Subcutaneous abdominal adipose tissue (tissue), 5 donors: ENCODE data around the gene P4HB.

ENCODE experiments used
- H3K27ac ChIP-seq: one replicate; pipeline ENCODE4 v1.7.0; 2013; ENCODE audit warnings: low read depth, mild to moderate bottlenecking, inconsistent platforms, low read length, moderate library complexity
- H3K27me3 ChIP-seq, 5 donors: one replicate each; pipeline ENCODE4 v1.7.0; 2013; ENCODE audit warnings: low read length in 5 of 5, inconsistent platforms in 1 of 5; ENCODE audit not compliant: control insufficient read depth in 5 of 5, insufficient read depth in 4 of 5
- H3K36me3 ChIP-seq, 5 donors: one replicate each; pipeline ENCODE4 v1.7.0; 2013; ENCODE audit warnings: low read length in 5 of 5; ENCODE audit not compliant: control insufficient read depth in 5 of 5, insufficient read depth in 5 of 5
- H3K4me1 ChIP-seq, 5 donors: one replicate each; pipeline ENCODE4 v1.7.0; 2013; ENCODE audit warnings: low read length in 5 of 5, mild to moderate bottlenecking in 3 of 5, moderate library complexity in 1 of 5; ENCODE audit not compliant: control insufficient read depth in 5 of 5, insufficient read depth in 5 of 5
- H3K4me3 ChIP-seq, 5 donors: one replicate each; pipeline ENCODE4 v1.7.0; 2013; ENCODE audit warnings: low read length in 5 of 5, low read depth in 1 of 5
- H3K9ac ChIP-seq, 5 donors: one replicate each; pipeline ENCODE4 v1.7.0; 2013; ENCODE audit warnings: low read length in 5 of 5, mild to moderate bottlenecking in 4 of 5, moderate library complexity in 3 of 5
- H3K9me3 ChIP-seq, 5 donors: one replicate each; pipeline ENCODE4 v1.7.0; 2013; ENCODE audit warnings: low read length in 5 of 5; ENCODE audit not compliant: control insufficient read depth in 5 of 5
- donor health status: healthy.
- donor health status: healthy.
- donor health status: healthy.
- donor health status: healthy.
- donor health status: healthy.

The P4HB gene

DNA sequence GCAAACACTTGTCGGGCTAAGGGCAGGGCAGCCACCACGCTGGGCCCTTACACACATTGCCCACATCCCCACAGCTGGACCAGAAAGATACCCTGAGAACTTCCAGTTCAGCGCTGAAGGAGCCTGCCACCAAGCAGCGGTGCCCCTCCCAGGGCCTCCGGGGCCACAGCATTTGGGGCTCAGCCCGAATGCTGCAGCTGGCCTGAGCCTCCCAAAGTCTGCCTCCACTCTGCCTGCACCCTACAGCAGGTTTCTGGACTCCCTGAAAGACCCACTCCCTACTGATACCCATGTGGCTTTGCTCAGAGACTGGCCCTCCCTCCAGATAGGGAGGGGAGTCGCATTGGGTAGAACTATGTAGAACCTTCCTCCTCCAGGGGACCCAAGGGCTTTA lies 28.8 kb downstream of the P4HB start:
- H3K36me3 ChIP-seq, result peaks cover 0 to 5% (median 0%) of the 10 kb centered on the region in 5 donors
- peaks cover 7 to 37% (median 31%) of the 10 kb centered on the region in 5 donors for H3K4me1 ChIP-seq
- H3K27me3 ChIP-seq, result no peaks in the 10 kb centered on the region
- peak overlapping the region; percentile 70 for H3K27ac ChIP-seq
- H3K9ac ChIP-seq, result peak overlapping the region in 3 of 5 donors; percentile 26 to 91 (median 86)
- H3K9me3 ChIP-seq, result no peaks in the 10 kb centered on the region
- H3K4me3 ChIP-seq, result peak overlapping the region in 3 of 5 donors; percentile 72 to 81 (median 77)

DNA sequence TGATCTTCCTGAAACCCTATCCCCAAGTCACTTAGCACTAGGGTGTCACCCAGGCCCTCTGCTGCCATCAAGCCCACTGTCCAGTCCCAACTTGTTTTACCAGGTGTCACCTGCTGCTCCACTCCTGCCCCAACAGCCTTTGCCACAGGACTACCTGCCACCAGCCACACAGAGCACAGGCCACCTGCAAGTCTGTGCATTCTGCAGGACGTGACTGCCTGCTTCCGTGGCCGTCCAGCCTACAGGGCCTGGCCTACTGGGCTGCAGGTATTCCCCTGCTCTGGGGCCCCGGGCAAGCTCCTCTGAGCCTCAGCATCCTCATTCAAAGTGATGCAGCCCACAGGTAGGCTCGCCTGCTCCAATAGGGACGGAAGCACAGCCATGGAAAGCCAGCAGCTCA lies 30.5 kb downstream of the P4HB start:
- Histone ChIP-seq H3K27me3 (no peaks in the 10 kb centered on the region), H3K36me3 (peaks cover 0 to 7% (median 0%) of the 10 kb centered on the region in 5 donors), H3K9me3 (no peaks in the 10 kb centered on the region), H3K4me3 (no peak overlapping the region), H3K4me1 (peaks cover 9 to 47% (median 38%) of the 10 kb centered on the region in 5 donors), H3K9ac (peak overlapping the region in 1 of 5 donors; percentile 10), H3K27ac (no peak overlapping the region)

DNA sequence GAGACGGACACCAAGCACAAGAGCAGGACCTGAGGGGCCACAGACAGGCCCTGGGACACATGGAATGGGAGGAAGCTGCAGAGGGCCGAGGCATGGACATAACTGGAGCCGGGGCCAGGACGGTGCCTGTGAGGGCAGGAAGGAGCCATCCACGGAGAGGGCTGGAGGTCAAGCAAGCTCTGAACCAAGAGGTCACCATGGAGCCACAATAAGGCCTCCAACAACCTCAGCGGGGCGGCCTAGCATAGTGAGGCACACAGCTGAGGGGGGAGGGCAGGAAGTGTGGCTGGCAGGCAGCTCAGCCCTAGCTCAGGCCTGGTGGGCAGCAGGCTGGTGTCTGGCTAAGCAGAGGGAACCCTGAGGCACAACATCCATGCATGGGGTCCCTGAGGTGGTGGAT lies 31.7 kb downstream of the P4HB start:
- Histone ChIP-seq H3K4me3 (no peak overlapping the region), H3K27me3 (no peaks in the 10 kb centered on the region), H3K9ac (peak overlapping the region in 1 of 5 donors; percentile 13), H3K9me3 (no peaks in the 10 kb centered on the region), H3K4me1 (peaks cover 9 to 39% (median 31%) of the 10 kb centered on the region in 5 donors), H3K27ac (no peak overlapping the region), H3K36me3 (peaks cover 0 to 18% (median 9%) of the 10 kb centered on the region in 5 donors)

DNA sequence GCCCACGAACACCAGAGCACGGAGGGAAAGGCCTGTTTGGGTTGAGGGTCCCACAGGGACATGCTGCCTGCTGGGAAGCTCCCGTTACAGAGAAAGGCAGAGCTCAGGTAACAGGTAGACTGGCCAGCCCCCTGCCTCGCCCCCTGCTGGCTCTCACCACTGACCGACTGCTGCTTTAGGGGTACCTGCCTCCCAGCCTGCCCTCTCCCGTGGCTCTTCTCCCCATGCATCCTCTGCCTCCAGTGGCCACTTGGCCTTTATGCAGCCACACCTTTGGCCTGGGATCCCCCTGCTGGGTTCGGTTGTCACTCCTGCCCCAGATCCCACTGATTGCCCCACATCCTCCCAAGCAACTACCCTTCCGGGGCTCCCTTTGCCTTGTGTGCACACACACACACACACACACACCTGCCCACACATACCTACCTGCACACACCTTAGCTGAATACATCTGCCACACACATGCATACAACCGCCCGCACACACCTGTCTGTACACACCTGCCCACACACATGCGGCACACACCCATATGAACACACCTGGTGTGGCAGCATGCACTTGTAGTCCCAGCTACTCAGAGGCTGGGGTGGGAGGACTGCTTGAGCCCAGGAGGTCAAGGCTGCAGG lies 34.4 kb downstream of the P4HB start:
- Histone ChIP-seq H3K36me3 (peaks cover 0 to 30% (median 25%) of the 10 kb centered on the region in 5 donors), H3K27me3 (no peaks in the 10 kb centered on the region), H3K9me3 (no peaks in the 10 kb centered on the region), H3K9ac (peak overlapping the region in 2 of 5 donors; percentile 1 to 13), H3K27ac (no peak overlapping the region), H3K4me1 (peaks cover 4 to 33% (median 28%) of the 10 kb centered on the region in 5 donors), H3K4me3 (no peak overlapping the region)

DNA sequence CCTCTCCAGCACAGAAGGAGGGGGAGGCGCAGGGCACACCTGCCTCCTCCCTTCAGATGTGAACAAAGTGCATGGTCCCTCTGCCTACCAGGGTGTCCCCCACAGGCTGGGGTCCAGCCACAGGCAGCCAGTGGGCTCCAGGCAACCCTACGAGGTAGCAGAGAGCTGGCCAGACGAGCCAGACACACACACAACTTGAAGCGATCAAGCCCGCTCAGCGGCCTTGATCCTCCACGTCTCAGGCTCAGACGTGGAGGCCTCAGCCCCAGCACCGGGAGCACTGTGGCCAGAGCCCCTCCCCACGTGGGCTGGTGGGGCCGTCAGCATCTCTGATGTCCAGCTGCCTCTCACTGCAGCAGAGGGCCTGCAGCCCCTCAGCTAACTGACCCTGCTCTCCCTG lies 35.7 kb downstream of the P4HB start:
- Histone ChIP-seq H3K9me3 (no peaks in the 10 kb centered on the region), H3K36me3 (peaks cover 0 to 25% (median 21%) of the 10 kb centered on the region in 5 donors), H3K27ac (no peak overlapping the region), H3K4me3 (no peak overlapping the region), H3K4me1 (peaks cover 4 to 33% (median 26%) of the 10 kb centered on the region in 5 donors), H3K9ac (no peak overlapping the region), H3K27me3 (peaks cover 0 to under 1% (median 0%) of the 10 kb centered on the region in 5 donors)

DNA sequence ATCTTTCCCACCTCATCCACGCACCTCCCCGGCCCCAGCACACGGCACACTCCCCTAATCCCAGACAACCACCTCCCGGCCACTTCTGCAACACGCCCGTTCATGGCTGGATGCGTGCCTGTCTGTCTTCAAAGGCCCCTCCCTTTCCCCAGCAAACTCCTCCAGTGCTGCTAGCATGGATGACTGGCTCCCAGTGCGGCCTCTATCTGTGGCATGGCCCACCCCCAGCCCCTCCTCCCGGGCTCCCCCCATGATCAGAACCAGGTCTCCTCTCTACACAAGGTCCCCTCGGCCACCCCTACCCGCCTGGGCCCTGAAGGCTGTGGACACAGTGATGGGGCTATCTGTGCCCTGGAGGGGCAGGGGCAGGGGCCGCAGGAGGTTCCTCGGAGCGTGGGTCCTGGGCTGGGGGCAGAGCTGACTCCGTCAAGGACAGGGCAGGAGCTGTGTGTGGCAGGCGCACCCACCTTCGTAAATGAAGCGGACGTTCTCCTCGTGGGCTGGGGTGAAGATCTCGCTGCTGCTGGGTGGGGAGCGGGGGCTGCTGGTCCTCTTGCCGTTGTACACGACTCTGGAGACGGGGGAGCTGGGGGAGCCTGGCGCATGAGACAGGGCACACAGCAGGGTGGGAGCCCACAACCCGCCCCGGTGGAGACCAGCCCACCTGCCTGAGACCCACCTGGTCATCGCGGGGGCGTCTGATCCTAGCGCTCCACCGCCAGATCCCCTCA lies 36.4 kb downstream of the P4HB start:
- H3K9ac ChIP-seq, result no peak overlapping the region
- H3K9me3 ChIP-seq, result no peaks in the 10 kb centered on the region
- no peak overlapping the region for H3K4me3 ChIP-seq
- H3K27me3 ChIP-seq, result peaks cover 0 to 5% (median 3%) of the 10 kb centered on the region in 5 donors
- H3K4me1 ChIP-seq, result peaks cover 4 to 33% (median 26%) of the 10 kb centered on the region in 5 donors
- peaks cover 0 to 25% (median 21%) of the 10 kb centered on the region in 5 donors for H3K36me3 ChIP-seq
- no peak overlapping the region for H3K27ac ChIP-seq

GRCh38 chr17:81822996-81823819 lies 37.1 kb downstream of the P4HB start:
- H3K36me3 ChIP-seq, result peaks cover 0 to 25% (median 21%) of the 10 kb centered on the region in 5 donors
- no peak overlapping the region for H3K4me3 ChIP-seq
- H3K4me1 ChIP-seq, result peaks cover 4 to 27% (median 21%) of the 10 kb centered on the region in 5 donors
- H3K27ac ChIP-seq, result no peak overlapping the region
- no peaks in the 10 kb centered on the region for H3K9me3 ChIP-seq
- H3K27me3 ChIP-seq, result peaks cover 0 to 6% (median 3%) of the 10 kb centered on the region in 5 donors
- no peak overlapping the region for H3K9ac ChIP-seq

- H3K9ac ChIP-seq, result peak overlapping the region in 1 of 5 donors; percentile 35
- H3K9me3 ChIP-seq, result no peaks in the 10 kb centered on the region
- H3K4me1 ChIP-seq, result peaks cover 4 to 24% (median 19%) of the 10 kb centered on the region in 5 donors
- H3K36me3 ChIP-seq, result peaks cover 0 to 25% (median 21%) of the 10 kb centered on the region in 5 donors
- H3K27ac ChIP-seq, result no peak overlapping the region
- H3K27me3 ChIP-seq, result peaks cover 0 to 6% (median 4%) of the 10 kb centered on the region in 5 donors
- no peak overlapping the region for H3K4me3 ChIP-seq
Measured at GRCh38 chr17:81822312-81822637, 38.1 kb downstream of the P4HB start.

DNA sequence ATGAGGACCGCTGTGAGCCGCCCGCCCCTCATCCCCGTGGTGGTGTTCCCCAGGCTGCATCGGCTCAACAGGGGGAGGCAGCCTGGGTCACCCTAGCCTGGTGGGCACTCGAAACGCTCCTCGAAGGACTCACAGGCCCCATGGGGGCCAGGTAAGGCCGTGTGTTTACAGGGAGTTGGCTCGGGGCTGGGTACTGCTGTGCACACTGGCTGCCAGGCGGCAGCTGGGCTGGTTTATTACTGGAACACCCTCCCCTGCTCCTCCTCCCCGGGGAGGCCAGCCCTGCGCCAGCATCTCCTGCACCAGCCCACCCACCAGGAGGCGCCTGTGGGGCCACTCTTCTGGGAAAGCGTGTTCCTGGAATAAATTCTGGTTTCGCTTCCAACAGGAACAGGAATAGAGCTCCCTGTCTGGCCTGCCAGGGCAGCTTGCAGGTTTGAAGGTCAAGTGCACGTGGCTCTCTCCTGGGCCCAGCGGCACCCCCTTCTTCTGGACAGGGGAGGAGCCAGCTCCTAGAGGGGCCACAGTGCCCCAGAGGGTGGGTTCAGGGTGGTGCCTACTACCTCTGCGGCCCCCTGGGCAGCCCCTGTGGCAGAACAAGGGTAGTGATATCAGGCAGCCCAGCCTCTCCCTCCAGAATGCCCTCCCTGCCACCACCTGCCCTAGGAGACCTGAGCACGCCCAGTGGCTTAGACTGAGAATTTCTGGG lies 38.6 kb downstream of the P4HB start:
- Histone ChIP-seq H3K9me3 (no peaks in the 10 kb centered on the region), H3K36me3 (peaks cover 0 to 25% (median 21%) of the 10 kb centered on the region in 5 donors), H3K27ac (no peak overlapping the region), H3K9ac (peak overlapping the region in 2 of 5 donors; percentile 35), H3K4me1 (peaks cover 4 to 24% (median 19%) of the 10 kb centered on the region in 5 donors), H3K4me3 (peak overlapping the region in 1 of 5 donors; percentile 35), H3K27me3 (peaks cover 0 to 6% (median 4%) of the 10 kb centered on the region in 5 donors)
